HEK293 (cell line): ENCODE data around the gene ARX.

Experiments
- CTCF ChIA-PET: fragments of 350-600 bp; formaldehyde crosslinking; extraction: SDS; loops from one replicate; lab custom pipeline; 2021; ENCODE audit warnings: antibody characterized with exemption; lab: Yijun Ruan, JAX
- POLR2A ChIA-PET: fragments of 300-600 bp; formaldehyde crosslinking; extraction: SDS; loops from one replicate; lab custom pipeline; 2020; ENCODE audit warnings: antibody characterized with exemption, inconsistent platforms; lab: Yijun Ruan, JAX
- H3K27ac ChIP-seq: fragments of 200-500 bp; sonication (Bioruptor generic); 2 replicates; pipeline ENCODE4 v1.5.1; 2014; ENCODE audit warnings: low read depth, low read length, control low read depth, inconsistent platforms; ENCODE audit errors: extremely low read depth
- H3K36me3 ChIP-seq, 2 experiments: fragments of 200-500 bp in 1 of 2; sonication (Bioruptor generic) in 1 of 2; 1 replicate in 1 of 2; 2 replicates in 1 of 2; pipeline ENCODE4 v1.5.1; 2014 to 2017; ENCODE audit warnings: inconsistent platforms in 2 of 2, low read length in 2 of 2; ENCODE audit not compliant: control insufficient read depth in 2 of 2, insufficient read depth in 1 of 2
- H3K4me1 ChIP-seq: fragments of 200-500 bp; sonication (Bioruptor generic); 2 replicates; pipeline ENCODE4 v1.5.1; 2014; ENCODE audit warnings: mild to moderate bottlenecking, low read length, inconsistent platforms; ENCODE audit not compliant: control insufficient read depth, insufficient read depth
- H3K4me3 ChIP-seq: 2 replicates; pipeline ENCODE4 v1.5.1; 2011; ENCODE audit warnings: low read depth, mild to moderate bottlenecking, control low read depth, low read length, moderate library complexity
- H3K9me3 ChIP-seq: fragments of 200-500 bp; sonication (Bioruptor generic); 2 replicates; pipeline ENCODE4 v1.5.1; 2014; ENCODE audit warnings: low read depth, low read length, inconsistent platforms; ENCODE audit not compliant: control insufficient read depth, insufficient read depth
- BCL11A ChIP-seq: fragments of 450-650 bp; formaldehyde crosslinking; IDR thresholded peaks from 2 replicates; pipeline ENCODE4 v1.5.1; 2016; ENCODE audit warnings: low read depth, missing biosample characterization, missing genetic modification characterization
- GLIS2 ChIP-seq: fragments of 450-650 bp; formaldehyde crosslinking; IDR thresholded peaks from 2 replicates; pipeline ENCODE4 v1.5.1; 2016; ENCODE audit warnings: missing biosample characterization, missing genetic modification characterization
- HIC1 ChIP-seq: fragments of 450-650 bp; formaldehyde crosslinking; IDR thresholded peaks from 2 replicates; pipeline ENCODE4 v1.5.1; 2016; ENCODE audit warnings: missing biosample characterization, missing genetic modification characterization
- KLF1 ChIP-seq: fragments of 450-650 bp; formaldehyde crosslinking; IDR thresholded peaks from 2 replicates; pipeline ENCODE4 v1.5.1; 2016; ENCODE audit warnings: missing biosample characterization, missing genetic modification characterization
- KLF9 ChIP-seq: fragments of 450-650 bp; formaldehyde crosslinking; IDR thresholded peaks from 2 replicates; pipeline ENCODE4 v1.5.1; 2016; ENCODE audit warnings: missing biosample characterization, missing genetic modification characterization, low read depth
- OVOL3 ChIP-seq: fragments of 450-650 bp; formaldehyde crosslinking; IDR thresholded peaks from 2 replicates; pipeline ENCODE4 v1.5.1; 2016; ENCODE audit warnings: missing biosample characterization, missing genetic modification characterization
- RBAK ChIP-seq: fragments of 450-650 bp; formaldehyde crosslinking; IDR thresholded peaks from 2 replicates; pipeline ENCODE4 v1.5.1; 2016; ENCODE audit warnings: missing biosample characterization, missing genetic modification characterization
- REPIN1 ChIP-seq: fragments of 450-650 bp; formaldehyde crosslinking; IDR thresholded peaks from 2 replicates; pipeline ENCODE4 v1.5.1; 2017; ENCODE audit warnings: missing biosample characterization, missing genetic modification characterization, low read depth
- SCRT2 ChIP-seq: fragments of 450-650 bp; formaldehyde crosslinking; IDR thresholded peaks from 2 replicates; pipeline ENCODE4 v1.5.1; 2016; ENCODE audit warnings: missing biosample characterization, missing genetic modification characterization
- TCF7L2 ChIP-seq: IDR thresholded peaks from 2 replicates; pipeline ENCODE4 v1.6.1; 2011; ENCODE audit warnings: low read depth, mild to moderate bottlenecking, inconsistent platforms, low read length, moderate library complexity, borderline replicate concordance
- ZNF19 ChIP-seq: fragments of 450-650 bp; formaldehyde crosslinking; IDR thresholded peaks from 2 replicates; pipeline ENCODE4; 2016; ENCODE audit warnings: missing biosample characterization, missing genetic modification characterization, low read depth
- ZNF223 ChIP-seq: fragments of 450-650 bp; formaldehyde crosslinking; IDR thresholded peaks from 2 replicates; pipeline ENCODE4 v1.5.1; 2016; ENCODE audit warnings: missing biosample characterization, missing genetic modification characterization
- ZNF324 ChIP-seq: fragments of 450-650 bp; formaldehyde crosslinking; IDR thresholded peaks from 2 replicates; pipeline ENCODE4 v1.5.1; 2016; ENCODE audit warnings: missing biosample characterization, missing genetic modification characterization
- ZNF394 ChIP-seq: fragments of 450-650 bp; formaldehyde crosslinking; IDR thresholded peaks from 2 replicates; pipeline ENCODE4 v1.5.1; 2016; ENCODE audit warnings: missing biosample characterization, missing genetic modification characterization, mild to moderate bottlenecking, moderate library complexity, borderline replicate concordance
- ZNF514 ChIP-seq: fragments of 450-650 bp; formaldehyde crosslinking; IDR thresholded peaks from 2 replicates; pipeline ENCODE4 v1.5.1; 2016; ENCODE audit warnings: missing biosample characterization, missing genetic modification characterization
- ZNF530 ChIP-seq: fragments of 450-650 bp; formaldehyde crosslinking; IDR thresholded peaks from 2 replicates; pipeline ENCODE4 v1.5.1; 2016; ENCODE audit warnings: low read depth, missing biosample characterization, missing genetic modification characterization
- ZNF555 ChIP-seq: fragments of 450-650 bp; formaldehyde crosslinking; conservative IDR thresholded peaks from 2 replicates; pipeline ENCODE4 v1.5.1; 2017; ENCODE audit warnings: missing biosample characterization, mild to moderate bottlenecking, missing genetic modification characterization, inconsistent platforms
- ZNF558 ChIP-seq: fragments of 450-650 bp; formaldehyde crosslinking; IDR thresholded peaks from 2 replicates; pipeline ENCODE4 v1.5.1; 2016; ENCODE audit warnings: missing biosample characterization, missing genetic modification characterization
- ZNF596 ChIP-seq: fragments of 450-650 bp; IDR thresholded peaks from 2 replicates; pipeline ENCODE4 v1.5.0; 2018; ENCODE audit warnings: missing biosample characterization, mild to moderate bottlenecking, missing genetic modification characterization, moderate library complexity
- ZNF701 ChIP-seq: fragments of 450-650 bp; formaldehyde crosslinking; IDR thresholded peaks from 2 replicates; pipeline ENCODE4 v1.5.1; 2016; ENCODE audit warnings: missing biosample characterization, missing genetic modification characterization
- ZSCAN16 ChIP-seq: fragments of 450-650 bp; formaldehyde crosslinking; IDR thresholded peaks from 2 replicates; pipeline ENCODE4 v1.5.1; 2016; ENCODE audit warnings: missing biosample characterization, missing genetic modification characterization
- TF ChIP-seq, protein P1 (sequence below): fragments of 450-650 bp; formaldehyde crosslinking; IDR thresholded peaks from 2 replicates; pipeline ENCODE4 v1.5.1; 2016; ENCODE audit warnings: missing biosample characterization, missing genetic modification characterization
- TF ChIP-seq, protein P2 (sequence below): fragments of 450-650 bp; IDR thresholded peaks from 2 replicates; pipeline ENCODE4 v1.5.1; 2018; ENCODE audit warnings: missing biosample characterization, mild to moderate bottlenecking, missing genetic modification characterization
- TF ChIP-seq, protein P3 (sequence below): fragments of 450-650 bp; formaldehyde crosslinking; IDR thresholded peaks from 2 replicates; pipeline ENCODE4 v1.5.1; 2016; ENCODE audit warnings: missing biosample characterization, missing genetic modification characterization

ARX gene

DNA sequence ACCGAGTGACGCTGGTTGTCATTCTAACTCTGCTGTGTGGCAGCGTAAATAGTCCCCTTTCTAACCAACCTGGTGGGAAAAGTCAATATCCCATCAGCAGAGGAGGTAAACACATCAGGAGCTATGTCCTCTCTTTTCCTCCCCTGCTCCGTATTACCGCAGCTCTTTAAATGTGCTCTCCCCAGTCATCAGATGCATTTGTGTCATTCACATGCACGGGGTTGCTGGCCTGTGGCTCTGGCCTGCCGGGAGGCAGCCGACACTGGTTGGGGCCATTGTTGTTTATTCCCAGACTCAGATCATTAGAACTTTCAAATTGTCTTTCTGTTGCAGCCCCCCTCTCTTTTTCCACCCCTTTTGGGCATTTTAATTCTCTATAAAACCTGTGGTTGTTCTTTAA, 21.9 kb downstream of the ARX start (continued):
- TF ChIP-seq ZNF19 (tag by site-specific recombination) (no peak), ZSCAN16 (no peak), RBAK (tag by site-specific recombination) (no peak)
- TF ChIP-seq, all 188 proteins: peak for 0

- H3K4me1 ChIP-seq: no peaks in the 10 kb centered on the region
- ChIA-PET POLR2A (no interaction called here), CTCF (no interaction called here)
- no peak for TF ChIP-seq TCF7L2
- no peak for TF ChIP-seq ZNF514 (tag by site-specific recombination)
- no peak for TF ChIP-seq ZSCAN16
- TF ChIP-seq ZNF324 (tag by site-specific recombination): no peak
- TF ChIP-seq, protein P1, sequence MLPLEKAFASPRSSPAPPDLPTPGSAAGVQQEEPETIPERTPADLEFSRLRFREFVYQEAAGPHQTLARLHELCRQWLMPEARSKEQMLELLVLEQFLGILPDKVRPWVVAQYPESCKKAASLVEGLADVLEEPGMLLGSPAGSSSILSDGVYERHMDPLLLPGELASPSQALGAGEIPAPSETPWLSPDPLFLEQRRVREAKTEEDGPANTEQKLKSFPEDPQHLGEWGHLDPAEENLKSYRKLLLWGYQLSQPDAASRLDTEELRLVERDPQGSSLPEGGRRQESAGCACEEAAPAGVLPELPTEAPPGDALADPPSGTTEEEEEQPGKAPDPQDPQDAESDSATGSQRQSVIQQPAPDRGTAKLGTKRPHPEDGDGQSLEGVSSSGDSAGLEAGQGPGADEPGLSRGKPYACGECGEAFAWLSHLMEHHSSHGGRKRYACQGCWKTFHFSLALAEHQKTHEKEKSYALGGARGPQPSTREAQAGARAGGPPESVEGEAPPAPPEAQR (tag by site-specific recombination): no peak
- no peak for TF ChIP-seq OVOL3 (tag by site-specific recombination)
- TF ChIP-seq KLF9 (tag by site-specific recombination): no peak
- H3K4me3 ChIP-seq: no peak overlapping the region
- no peaks in the 10 kb centered on the region for H3K9me3 ChIP-seq
- no peak overlapping the region for H3K27ac ChIP-seq
- peaks cover 0 to 16% of the 10 kb centered on the region in 2 experiments; a peak in 1 of 3 replicates for H3K36me3 ChIP-seq
These were observed 25.2 kb downstream of the ARX start for GRCh38 chrX:24990535-24990934.

GRCh38 chrX:24988314-24988713, 27.5 kb downstream of the ARX start:
- TF ChIP-seq, protein P2, sequence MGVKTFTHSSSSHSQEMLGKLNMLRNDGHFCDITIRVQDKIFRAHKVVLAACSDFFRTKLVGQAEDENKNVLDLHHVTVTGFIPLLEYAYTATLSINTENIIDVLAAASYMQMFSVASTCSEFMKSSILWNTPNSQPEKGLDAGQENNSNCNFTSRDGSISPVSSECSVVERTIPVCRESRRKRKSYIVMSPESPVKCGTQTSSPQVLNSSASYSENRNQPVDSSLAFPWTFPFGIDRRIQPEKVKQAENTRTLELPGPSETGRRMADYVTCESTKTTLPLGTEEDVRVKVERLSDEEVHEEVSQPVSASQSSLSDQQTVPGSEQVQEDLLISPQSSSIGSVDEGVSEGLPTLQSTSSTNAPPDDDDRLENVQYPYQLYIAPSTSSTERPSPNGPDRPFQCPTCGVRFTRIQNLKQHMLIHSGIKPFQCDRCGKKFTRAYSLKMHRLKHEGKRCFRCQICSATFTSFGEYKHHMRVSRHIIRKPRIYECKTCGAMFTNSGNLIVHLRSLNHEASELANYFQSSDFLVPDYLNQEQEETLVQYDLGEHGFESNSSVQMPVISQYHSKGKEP: peak; percentile 55; the same call in 1 of the 2 replicates
- TF ChIP-seq KLF1 (tag by site-specific recombination) (0 out of 2 replicates have a peak, but pooled peaks have one; percentile 29), ZNF223 (tag by site-specific recombination) (no peak), TCF7L2 (no peak), SCRT2 (tag by site-specific recombination) (no peak)
- Histone ChIP-seq H3K4me1 (no peaks in the 10 kb centered on the region), H3K4me3 (no peak overlapping the region), H3K36me3 (peaks cover 0 to 16% of the 10 kb centered on the region in 2 experiments; a peak in 1 of 3 replicates), H3K9me3 (no peaks in the 10 kb centered on the region), H3K27ac (no peak overlapping the region)
- ChIA-PET POLR2A (no interaction called here), CTCF (no interaction called here)

DNA sequence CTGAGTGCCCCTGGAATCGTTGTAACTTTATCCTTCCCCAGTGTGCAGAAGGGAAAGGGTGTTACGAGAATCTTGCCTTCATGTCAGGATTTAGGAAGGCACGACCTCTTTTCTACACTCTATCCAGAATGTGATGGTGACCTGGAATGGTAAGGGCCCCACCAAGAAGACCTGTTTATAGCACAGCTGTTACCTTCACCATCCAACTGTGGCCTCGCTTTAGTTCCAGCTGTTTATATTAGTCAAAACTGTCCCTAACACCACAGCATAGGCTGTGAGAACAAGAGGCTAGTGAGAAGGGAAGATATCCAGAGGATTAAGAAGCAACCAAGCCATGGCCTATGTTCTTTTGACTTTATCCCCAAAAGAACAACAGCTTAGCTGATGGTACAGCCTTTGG, 28.0 kb downstream of the ARX start:
- H3K9me3 ChIP-seq: no peaks in the 10 kb centered on the region
- POLR2A ChIA-PET: no interaction called here
- CTCF ChIA-PET: no interaction called here
- TF ChIP-seq ZNF701 (tag by site-specific recombination) (no peak), HIC1 (tag by site-specific recombination) (no peak), ZNF558 (tag by site-specific recombination) (no peak), ZNF555 (tag by site-specific recombination) (no peak), BCL11A (tag by site-specific recombination) (no peak), ZNF514 (tag by site-specific recombination) (no peak), ZNF530 (tag by site-specific recombination) (no peak), ZNF596 (no peak), ZNF394 (no peak), GLIS2 (tag by site-specific recombination) (no peak), REPIN1 (tag by site-specific recombination) (no peak)
- TF ChIP-seq, protein P3, sequence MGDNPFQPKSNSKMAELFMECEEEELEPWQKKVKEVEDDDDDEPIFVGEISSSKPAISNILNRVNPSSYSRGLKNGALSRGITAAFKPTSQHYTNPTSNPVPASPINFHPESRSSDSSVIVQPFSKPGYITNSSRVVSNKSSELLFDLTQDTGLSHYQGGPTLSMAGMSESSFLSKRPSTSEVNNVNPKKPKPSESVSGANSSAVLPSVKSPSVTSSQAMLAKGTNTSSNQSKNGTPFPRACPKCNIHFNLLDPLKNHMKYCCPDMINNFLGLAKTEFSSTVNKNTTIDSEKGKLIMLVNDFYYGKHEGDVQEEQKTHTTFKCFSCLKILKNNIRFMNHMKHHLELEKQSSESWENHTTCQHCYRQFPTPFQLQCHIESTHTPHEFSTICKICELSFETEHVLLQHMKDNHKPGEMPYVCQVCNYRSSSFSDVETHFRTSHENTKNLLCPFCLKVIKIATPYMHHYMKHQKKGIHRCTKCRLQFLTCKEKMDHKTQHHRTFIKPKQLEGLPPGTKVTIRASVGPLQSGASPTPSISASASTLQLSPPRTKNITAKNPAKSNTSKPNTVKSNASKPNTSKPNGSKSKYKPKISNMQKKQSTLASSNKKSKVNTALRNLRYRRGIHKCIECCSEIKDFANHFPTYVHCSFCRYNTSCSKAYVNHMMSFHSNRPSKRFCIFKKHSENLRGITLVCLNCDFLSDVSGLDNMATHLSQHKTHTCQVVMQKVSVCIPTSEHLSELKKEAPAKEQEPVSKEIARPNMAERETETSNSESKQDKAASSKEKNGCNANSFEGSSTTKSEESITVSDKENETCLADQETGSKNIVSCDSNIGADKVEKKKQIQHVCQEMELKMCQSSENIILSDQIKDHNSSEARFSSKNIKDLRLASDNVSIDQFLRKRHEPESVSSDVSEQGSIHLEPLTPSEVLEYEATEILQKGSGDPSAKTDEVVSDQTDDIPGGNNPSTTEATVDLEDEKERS: no peak

More for the DNA sequence above, 28.0 kb downstream of the ARX start:
- Histone ChIP-seq H3K4me3 (no peak overlapping the region), H3K36me3 (peaks cover 0 to 16% of the 10 kb centered on the region in 2 experiments; a peak in 1 of 3 replicates), H3K27ac (no peak overlapping the region), H3K4me1 (no peaks in the 10 kb centered on the region)
